Fibroblast of villous mesenchyme (primary cell): ENCODE data around the gene TPCN1. TPM values are rescaled to one million over a fixed set of nuclear protein-coding genes. Genes with fewer than 3 reads are reported as not detected.

Source experiments
- DNase-seq: peaks from one replicate; pipeline ENCODE4 v3.0.0-alpha.2; 2010; ENCODE audit warnings: low read depth
- H3K4me3 ChIP-seq: 2 replicates; pipeline ENCODE4 v1.5.1; 2011; ENCODE audit warnings: low read depth, mild to moderate bottlenecking, low read length
- total RNA-seq: library from RNA; depleted of rRNA; stranded (reverse); fragments of >200 nt; gene quantifications from 2 replicates; pipeline ENCODE4 v1.2.3, GENCODE V29; 2012
- TF ChIP-seq, protein P1 (sequence below): IDR thresholded peaks from 2 replicates; pipeline ENCODE4 v1.5.1; 2012; ENCODE audit warnings: low read depth, mild to moderate bottlenecking, low read length; ENCODE audit not compliant: insufficient read depth

Gene TPCN1
- total RNA-seq, 1 donor, result 25.9 TPM

DNA sequence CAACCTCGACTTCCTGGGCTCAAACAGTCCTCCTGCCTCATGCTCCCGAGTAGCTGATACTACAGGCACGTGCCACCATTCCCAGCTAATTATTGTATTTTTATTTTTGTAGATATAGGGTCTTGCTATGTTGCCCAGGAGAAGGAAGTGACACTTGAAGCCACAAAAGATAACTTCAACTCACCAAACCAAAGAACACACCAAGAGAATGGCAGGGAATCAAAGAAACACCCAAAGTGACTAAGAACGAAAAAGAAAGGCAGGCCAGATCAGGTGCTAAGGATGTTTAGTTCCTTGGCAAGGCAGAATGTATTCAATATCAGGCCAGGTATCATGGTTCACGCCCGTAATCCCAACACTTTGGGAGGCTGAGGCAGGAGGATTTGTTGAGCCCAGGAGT, 10.1 kb upstream of the TPCN1 start:
- no peak overlapping the region for H3K4me3 ChIP-seq
- no peak for DNase-seq
- TF ChIP-seq, protein P1, sequence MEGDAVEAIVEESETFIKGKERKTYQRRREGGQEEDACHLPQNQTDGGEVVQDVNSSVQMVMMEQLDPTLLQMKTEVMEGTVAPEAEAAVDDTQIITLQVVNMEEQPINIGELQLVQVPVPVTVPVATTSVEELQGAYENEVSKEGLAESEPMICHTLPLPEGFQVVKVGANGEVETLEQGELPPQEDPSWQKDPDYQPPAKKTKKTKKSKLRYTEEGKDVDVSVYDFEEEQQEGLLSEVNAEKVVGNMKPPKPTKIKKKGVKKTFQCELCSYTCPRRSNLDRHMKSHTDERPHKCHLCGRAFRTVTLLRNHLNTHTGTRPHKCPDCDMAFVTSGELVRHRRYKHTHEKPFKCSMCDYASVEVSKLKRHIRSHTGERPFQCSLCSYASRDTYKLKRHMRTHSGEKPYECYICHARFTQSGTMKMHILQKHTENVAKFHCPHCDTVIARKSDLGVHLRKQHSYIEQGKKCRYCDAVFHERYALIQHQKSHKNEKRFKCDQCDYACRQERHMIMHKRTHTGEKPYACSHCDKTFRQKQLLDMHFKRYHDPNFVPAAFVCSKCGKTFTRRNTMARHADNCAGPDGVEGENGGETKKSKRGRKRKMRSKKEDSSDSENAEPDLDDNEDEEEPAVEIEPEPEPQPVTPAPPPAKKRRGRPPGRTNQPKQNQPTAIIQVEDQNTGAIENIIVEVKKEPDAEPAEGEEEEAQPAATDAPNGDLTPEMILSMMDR, result no peak

GRCh38 chr12:113214895-113215400, 6.3 kb upstream of the TPCN1 start:
- peak; percentile 99 for DNase-seq
- no peak overlapping the region for H3K4me3 ChIP-seq
- TF ChIP-seq, protein P1, result no peak

DNA sequence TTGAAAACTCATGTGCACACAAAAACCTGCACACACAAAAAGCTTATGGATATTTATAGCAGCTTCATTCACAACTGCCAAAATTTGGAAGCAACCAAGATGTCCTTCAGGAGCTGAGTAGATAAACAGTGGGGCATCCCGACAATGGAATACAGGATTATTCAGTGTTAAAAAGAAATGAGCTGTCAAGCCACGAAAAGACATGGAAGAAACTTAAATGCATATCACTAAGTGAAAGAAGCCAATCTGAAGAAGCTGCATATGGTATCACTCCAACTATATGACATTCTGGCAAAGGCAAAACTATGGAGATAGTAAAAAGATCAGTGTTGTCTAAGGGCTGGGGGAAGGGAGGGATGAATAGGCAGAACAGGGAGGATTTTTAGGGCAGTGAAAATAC, 5.2 kb upstream of the TPCN1 start:
- no peak for DNase-seq
- no peak overlapping the region for H3K4me3 ChIP-seq
- TF ChIP-seq, protein P1, result no peak

DNA sequence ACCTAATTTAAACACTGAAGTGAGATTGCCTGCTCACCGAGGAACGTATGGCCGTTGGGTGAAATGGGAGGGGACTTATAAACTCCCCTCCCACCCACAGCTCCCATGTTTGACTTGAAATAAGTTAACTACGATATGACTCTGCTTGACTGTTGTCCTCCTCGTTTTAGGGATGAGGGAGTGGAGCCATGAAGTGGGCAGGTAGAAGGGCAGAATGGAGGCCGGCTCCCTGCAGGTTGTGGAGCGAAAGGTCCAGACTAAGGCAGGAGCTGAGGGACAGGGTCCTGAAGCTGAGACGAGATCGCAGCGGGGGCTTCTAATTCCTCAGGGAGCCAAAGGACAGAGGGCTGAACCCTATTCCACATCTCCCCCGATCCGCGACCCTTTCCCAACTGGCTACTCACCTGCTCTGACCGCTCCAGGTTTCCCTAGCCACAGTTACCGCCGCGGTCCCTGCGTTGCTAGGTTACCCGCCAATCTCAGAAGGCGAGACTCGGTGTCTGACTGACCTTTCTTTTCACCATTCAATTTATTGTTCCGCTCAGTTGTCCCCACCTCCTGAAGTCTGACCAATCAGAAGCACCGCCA, 577 bp upstream of the TPCN1 start:
- TF ChIP-seq, protein P1, result no peak
- H3K4me3 ChIP-seq, result peak overlapping the region; percentile 82
- DNase-seq, result no peak

GRCh38 chr12:113221997-113222729, 899 bp downstream of the TPCN1 start:
- DNase-seq, result no peak
- peak overlapping the region; percentile 93 for H3K4me3 ChIP-seq
- TF ChIP-seq, protein P1, result no peak

DNA sequence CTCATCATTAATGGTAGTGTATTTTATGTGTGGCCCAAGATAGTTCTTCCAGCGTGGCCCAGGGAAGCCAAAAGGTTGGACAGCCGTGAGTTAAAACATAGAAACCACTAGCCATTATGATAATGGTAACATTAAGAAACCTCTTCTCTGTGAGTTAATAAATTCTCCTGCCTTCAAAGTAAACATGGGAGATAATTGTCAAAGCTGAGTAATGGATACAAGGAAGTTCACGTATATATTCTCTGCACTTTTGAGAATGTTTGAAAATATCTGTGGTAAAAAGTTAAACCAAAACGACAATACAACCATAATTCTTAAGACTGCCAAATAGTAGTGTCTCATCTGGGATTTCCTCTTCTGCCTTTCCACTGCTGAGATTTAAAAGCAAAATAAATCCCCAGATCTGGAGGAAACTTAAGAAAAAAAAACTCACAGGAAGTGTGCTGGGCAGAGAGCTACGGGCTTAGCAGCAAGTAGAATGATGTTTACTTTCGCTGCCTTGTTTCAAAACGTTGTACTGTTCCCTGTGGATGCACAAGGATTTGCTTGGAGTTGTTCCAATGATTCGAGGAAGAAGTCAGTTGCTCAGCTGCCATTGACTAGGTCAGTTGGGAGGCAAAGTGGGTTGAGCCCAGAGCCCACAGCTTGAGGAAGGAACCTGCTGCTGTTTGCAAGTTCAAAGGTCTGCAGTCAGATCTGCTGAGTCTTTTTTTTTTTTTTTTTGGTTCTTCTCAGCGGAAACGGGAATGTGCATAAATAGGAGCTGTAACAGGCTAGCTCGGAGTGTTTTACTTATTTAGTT, 1.7 kb downstream of the TPCN1 start:
- DNase-seq, result peak; percentile 99
- TF ChIP-seq, protein P1, result no peak
- peak overlapping the region; percentile 93 for H3K4me3 ChIP-seq
